GM19023 (cell line): ENCODE results near the gene ANKS1B.

Source experiments
- ATAC-seq: cut with Tn5 transposase; IDR thresholded peaks from one replicate; pipeline ENCODE4 v1.9.1; 2021; ENCODE audit warnings: mild to moderate bottlenecking, moderate library complexity; ENCODE audit not compliant: unreplicated experiment

The ANKS1B gene

DNA sequence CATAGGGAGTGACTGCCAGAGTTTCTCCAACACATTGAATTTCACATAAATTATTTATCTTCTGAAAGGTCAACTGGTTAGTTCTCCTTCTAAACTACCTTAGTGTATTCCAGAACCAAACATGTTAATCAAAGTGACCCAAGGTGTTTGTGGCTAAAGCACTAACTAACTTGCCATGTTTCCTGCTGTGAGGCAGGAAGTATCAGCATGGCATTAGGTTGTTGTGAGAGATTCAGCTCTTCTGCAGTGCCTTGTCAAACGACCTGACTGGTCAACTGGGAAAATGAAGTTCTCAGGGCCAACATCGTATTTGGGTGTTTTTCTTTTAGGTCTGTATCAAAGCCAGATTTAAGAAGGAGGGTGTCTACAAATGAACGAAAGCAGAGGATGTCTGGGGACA is 891.6 kb downstream of the ANKS1B start:
- no peak for ATAC-seq

GRCh38 chr12:99092100-99092851 is 892.5 kb downstream of the ANKS1B start:
- ATAC-seq, result no peak

DNA sequence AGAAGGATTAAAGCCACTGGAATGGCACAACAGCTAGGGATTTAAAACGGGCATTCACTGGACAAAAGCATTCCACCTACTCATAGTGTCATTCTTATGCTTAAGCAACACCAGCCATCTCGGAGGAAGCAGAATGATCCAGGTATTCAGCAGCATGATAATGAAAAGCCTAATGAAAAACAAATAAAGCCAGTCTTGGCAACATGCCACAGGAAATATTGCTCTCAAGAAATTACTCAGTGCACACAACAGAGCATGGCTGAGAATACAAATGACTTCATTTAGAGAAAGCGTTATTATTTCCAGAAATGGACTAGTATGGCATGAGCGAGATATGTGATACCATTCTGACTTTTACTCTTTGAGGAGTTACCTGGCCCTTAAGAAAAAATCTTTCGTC is 897.5 kb downstream of the ANKS1B start:
- no peak for ATAC-seq

- ATAC-seq, result no peak
Measured at GRCh38 chr12:99079811-99080210, 904.9 kb downstream of the ANKS1B start.

GRCh38 chr12:99068993-99069747 is 915.6 kb downstream of the ANKS1B start:
- no peak for ATAC-seq

DNA sequence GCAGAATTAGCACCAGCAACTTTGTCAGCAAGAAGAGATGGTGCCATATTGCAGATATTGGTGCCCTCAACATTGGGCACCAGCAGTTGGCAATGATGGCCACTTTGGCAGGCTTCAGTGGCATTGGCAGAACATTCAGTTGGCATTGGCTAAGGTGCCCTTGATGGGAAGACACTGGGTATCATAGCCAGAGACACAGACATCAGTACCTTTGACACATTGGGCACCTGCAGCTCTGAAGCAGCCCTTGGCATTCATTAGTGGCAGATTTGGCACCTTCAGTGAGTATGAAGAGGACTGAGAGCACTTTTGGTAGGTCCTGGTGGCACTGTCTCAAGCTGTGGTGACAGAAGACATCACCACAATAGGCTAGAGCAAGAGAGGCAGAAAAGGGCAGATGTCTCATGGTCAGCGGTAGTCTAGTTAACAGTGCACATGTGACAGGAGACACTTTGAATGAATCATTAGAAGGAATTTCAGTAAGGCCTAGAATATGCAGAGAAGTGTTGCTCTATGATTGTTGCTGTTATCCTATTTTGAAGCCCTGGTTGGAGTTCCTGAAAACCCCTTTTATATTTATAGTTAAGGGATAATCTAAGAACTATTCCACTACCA is 917.5 kb downstream of the ANKS1B start:
- no peak for ATAC-seq

DNA sequence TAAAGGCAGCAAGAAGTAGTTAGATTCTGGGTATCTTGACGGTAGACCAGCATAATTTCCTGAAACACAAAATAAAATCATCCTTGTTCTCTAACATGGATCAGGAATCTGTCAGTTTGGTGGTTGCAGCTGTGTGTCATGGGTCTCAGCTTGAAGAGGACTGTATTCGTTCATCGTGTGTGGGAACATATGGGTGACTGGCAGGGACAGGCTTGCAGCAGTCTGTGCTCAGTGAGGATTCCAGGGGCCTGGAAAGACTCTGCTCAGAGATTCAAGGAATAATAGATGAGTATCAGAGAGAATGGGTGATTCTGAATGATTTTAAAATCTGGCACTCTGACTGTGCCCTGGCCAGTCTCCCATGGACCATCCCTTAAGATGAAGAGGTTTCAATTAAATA is 918.0 kb downstream of the ANKS1B start:
- no peak for ATAC-seq

DNA sequence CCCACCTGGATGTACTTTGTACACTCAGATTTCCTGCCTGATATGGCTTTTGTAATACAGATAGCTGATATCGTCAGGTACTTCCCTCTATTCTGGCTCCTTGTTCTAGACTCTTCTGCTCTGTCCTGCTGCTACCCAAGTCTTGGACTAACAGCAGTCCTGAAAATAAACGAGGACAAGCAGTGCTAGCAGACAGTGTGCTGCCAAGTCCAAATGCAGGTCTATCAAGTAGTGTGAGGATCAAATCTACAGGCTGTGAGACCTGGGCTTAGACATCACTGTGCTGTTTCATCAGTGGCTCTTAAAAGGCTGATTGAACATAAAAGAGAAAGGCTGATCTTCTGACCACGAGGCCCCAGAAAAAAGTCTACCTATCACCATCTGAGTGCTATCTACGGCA is 921.6 kb downstream of the ANKS1B start:
- ATAC-seq, result no peak

DNA sequence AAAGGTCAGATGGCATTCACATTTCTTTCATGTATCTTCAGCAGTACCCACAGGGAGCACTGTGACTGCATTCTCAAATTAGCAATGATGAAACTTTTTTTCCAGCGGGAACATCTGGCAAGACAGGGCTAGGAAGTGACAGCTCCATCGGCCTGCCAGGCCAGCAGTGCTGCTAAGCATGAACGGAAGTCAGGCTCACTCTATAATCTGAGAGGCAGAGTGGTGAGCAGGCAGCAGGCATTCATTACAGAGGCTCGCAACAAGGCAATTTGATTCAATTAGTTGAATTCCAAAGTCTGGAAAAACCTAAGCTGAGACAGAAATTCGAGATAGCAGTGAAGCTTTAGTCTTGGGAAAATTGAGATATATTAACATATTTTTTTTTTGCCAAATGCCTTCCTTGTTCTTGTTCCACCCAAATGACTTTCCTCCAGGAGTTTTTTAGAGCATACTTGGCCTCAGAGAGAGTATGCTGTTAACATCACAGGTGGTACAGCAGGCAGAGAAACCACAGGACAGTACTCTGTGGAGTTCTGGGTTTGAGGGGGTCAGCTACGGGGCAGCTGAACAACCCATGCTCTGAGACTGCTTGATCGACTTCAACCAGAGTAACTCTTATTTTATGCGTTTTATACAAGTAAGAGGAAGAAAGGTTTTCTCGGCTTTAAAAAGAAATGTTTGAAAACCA is 924.8 kb downstream of the ANKS1B start:
- ATAC-seq, result no peak

DNA sequence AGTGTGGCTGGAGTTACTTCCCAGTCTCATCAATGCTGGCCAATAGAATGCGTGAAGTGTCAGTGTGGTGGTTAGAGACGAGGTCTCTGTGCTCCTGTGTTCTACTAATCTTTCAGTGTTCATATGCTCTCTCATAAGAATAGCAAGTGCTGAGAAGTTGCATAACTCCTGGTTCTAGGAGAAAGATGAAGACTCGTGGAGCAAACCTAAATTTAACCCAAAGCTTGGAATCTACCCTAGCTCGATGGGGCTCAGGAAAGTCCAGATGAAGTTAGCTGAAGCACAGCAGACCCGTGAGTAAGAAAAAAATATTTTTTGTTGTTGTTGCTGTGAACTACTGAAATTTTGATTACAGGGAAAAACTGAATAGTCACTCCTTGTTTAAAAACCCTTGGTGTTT is 927.1 kb downstream of the ANKS1B start:
- ATAC-seq, result no peak

GRCh38 chr12:99056186-99056585 is 928.5 kb downstream of the ANKS1B start:
- ATAC-seq, result no peak

- no peak for ATAC-seq
Measured at GRCh38 chr12:99055299-99055698, 929.4 kb downstream of the ANKS1B start.

DNA sequence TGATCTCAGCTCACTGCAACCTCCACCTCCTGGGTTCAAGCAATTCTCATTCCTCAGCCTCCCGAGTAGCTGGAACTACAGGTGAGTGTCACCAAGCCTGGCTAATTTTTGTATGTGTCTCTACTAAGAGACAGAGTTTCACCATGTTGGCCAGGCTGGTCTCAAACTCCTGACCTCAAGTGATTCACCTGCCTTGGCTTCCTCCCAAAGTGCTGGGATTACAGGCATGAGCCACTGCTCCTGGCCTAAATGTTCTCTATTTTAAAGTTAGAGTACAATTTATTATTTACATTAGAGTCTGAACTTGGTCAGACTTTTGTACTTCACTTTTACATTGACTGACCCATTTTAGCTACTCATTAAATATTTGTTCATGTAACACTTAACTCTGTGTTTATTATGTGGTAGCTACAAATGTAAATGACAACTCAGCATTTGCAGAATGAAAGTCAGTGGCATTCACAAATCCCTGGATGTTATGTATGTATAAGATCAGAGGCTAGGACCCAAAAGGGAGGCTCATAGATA is 930.1 kb downstream of the ANKS1B start:
- no peak for ATAC-seq

DNA sequence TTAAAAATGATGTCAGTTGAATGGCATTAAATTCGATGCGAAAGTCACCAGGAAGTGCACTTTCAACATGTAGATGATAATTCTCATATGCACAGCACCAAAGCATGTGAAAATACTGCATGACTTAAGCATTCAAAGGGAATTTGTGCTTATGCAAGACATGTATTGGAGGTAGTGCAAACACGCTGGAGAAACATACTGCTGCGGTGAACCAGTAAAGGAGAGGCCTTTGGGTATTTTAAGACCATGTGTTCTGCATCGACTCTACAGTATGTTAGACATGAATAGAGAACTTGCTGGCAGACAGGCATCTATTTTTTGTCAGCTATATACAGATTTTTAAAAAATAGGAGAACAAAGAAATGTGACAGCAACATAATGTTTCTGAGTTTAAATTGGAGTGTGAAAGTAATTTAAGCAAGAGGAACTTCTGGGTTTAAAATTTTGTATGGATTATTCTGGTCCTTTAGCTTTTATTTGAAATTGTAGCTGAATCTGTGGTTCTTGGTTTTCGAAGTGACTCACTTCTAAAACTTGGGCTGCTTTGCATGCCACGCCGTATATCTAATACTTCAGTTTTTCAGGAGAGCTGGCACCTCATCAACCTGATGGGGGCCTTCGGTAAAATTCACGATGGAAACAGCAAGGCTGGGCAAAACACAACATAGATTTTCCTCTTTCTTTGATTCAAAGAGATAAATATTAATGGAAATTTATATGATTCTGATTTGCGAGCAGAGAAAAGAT is 930.9 kb downstream of the ANKS1B start:
- no peak for ATAC-seq

DNA sequence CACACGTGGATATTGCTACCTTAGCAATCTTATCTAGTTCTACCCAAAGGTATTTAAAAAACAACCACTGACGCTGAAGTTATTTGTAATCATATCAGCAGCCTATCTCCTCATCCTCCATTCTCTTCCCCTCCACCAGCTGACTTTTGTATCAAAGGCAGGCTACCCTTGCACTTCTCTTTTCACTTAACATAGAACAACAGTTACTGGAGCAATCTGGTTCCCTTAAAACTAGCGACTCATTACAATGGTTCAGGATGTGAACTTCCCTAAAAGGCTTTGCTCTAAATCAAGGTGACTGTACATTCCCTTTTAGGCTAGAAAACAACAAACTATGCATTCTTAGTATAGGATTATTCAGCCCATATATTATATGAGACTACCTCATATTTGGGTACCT is 935.0 kb downstream of the ANKS1B start:
- ATAC-seq, result no peak

GRCh38 chr12:99045158-99045557 is 939.6 kb downstream of the ANKS1B start:
- no peak for ATAC-seq

- no peak for ATAC-seq
Measured at GRCh38 chr12:99043319-99043914, 941.3 kb downstream of the ANKS1B start.

- ATAC-seq, result no peak
Measured at GRCh38 chr12:99042226-99042625, 942.5 kb downstream of the ANKS1B start.

- ATAC-seq, result no peak
Measured at GRCh38 chr12:99039367-99040120, 945.2 kb downstream of the ANKS1B start.
